GM12878 (cell line): ENCODE results near the gene PTPN14. TPM values are rescaled to one million over a fixed set of nuclear protein-coding genes. Genes with fewer than 3 reads are reported as not detected.

Experiments used
- ATAC-seq: fragments of 200-7000 bp; cut with Tn5 transposase; 3 replicates; pipeline ENCODE4 v1.9.1; 2020; ENCODE audit warnings: mild to moderate bottlenecking, moderate library complexity
- BruUV-seq: library from RNA; stranded (reverse); fragments of 400-500 nt; replicated peaks from 2 replicates; lab custom pipeline; 2021; lab: Mats Ljungman, UMichigan
- CTCF ChIA-PET: fragments of 300-600 bp; sonication (Branson Sonifier 250); formaldehyde crosslinking; extraction: SDS; loops from one replicate; lab custom pipeline; 2021; ENCODE audit warnings: inconsistent platforms; lab: Yijun Ruan, JAX
- POLR2A ChIA-PET: fragments of 350-600 bp; formaldehyde crosslinking; extraction: SDS; loops from one replicate; lab custom pipeline; 2021; ENCODE audit warnings: inconsistent platforms; lab: Charles Lee
- RAD21 ChIA-PET: fragments of 300-600 bp; sonication (Branson Sonifier 250); formaldehyde crosslinking; loops from one replicate; lab custom pipeline; 2023; ENCODE audit warnings: antibody characterized with exemption; ENCODE audit not compliant: unreplicated experiment; lab: Charles Lee
- SMC1A ChIA-PET: fragments of 300-600 bp; sonication (Branson Sonifier 250); formaldehyde crosslinking; loops from one replicate; lab custom pipeline; 2023; ENCODE audit not compliant: unreplicated experiment, uncharacterized antibody; lab: Charles Lee
- DNase-seq: peaks from one replicate; pipeline ENCODE4 v3.0.0-alpha.2; 2011; ENCODE audit warnings: low read depth, low spot score
- FAIRE-seq: peaks from 3 replicates; lab custom pipeline; 2011; peaks lifted over from hg19 to GRCh38; lab: Jason Lieb, UNC
- H2AFZ ChIP-seq: 2 replicates; pipeline ENCODE4 v1.6.0; 2011; ENCODE audit warnings: low read depth, low read length, control low read depth; ENCODE audit not compliant: control insufficient read depth
- H3K27ac ChIP-seq: 2 replicates; pipeline ENCODE4 v1.5.1; 2011; ENCODE audit warnings: control low read depth; ENCODE audit not compliant: control insufficient read depth, insufficient read depth
- H3K27me3 ChIP-seq, 2 experiments: replicated peaks in 1 of 2; 2 replicates each; pipeline versions ENCODE4 v1.6.0 to v1.6.1; 2011; ENCODE audit warnings: low read length in 1 of 2; ENCODE audit not compliant: control insufficient read depth in 2 of 2, insufficient read depth in 2 of 2
- H3K36me3 ChIP-seq, 2 experiments: 2 replicates each; pipeline ENCODE4 v1.5.1; 2011; ENCODE audit warnings: low read length in 1 of 2; ENCODE audit not compliant: control insufficient read depth in 2 of 2, insufficient read depth in 2 of 2
- H3K4me1 ChIP-seq: 2 replicates; pipeline ENCODE4 v1.6.1; 2011; ENCODE audit warnings: mild to moderate bottlenecking, low read length, moderate library complexity, mixed read lengths; ENCODE audit not compliant: control insufficient read depth, insufficient read depth
- H3K4me2 ChIP-seq: 2 replicates; pipeline ENCODE4 v1.6.0; 2011; ENCODE audit warnings: control low read depth; ENCODE audit not compliant: control insufficient read depth, insufficient read depth
- H3K4me3 ChIP-seq: fragments of 200-600 bp; sonication (generic); 2 replicates; pipeline ENCODE4 v1.5.1; 2016
- H3K79me2 ChIP-seq: 2 replicates; pipeline ENCODE4 v1.6.0; 2011; ENCODE audit warnings: low read length; ENCODE audit not compliant: control insufficient read depth, insufficient read depth
- H3K9ac ChIP-seq: 2 replicates; pipeline ENCODE4 v1.8.0; 2011; ENCODE audit warnings: low read length, control low read depth, mixed read lengths; ENCODE audit not compliant: control insufficient read depth, insufficient read depth
- H3K9me3 ChIP-seq: replicated peaks from 3 replicates; pipeline ENCODE4 v1.5.1; 2011; ENCODE audit warnings: mild to moderate bottlenecking, low read length; ENCODE audit not compliant: control insufficient read depth, insufficient read depth
- H4K20me1 ChIP-seq: 2 replicates; pipeline ENCODE4 v1.6.0; 2011; ENCODE audit not compliant: control insufficient read depth, insufficient read depth
- BCLAF1 ChIP-seq: fragments of 450-650 bp; IDR thresholded peaks from 2 replicates; pipeline ENCODE4 v1.6.1; 2017; ENCODE audit warnings: antibody characterized with exemption, mild to moderate bottlenecking, moderate library complexity
- CBFB ChIP-seq: IDR thresholded peaks from 2 replicates; pipeline ENCODE4 v1.6.1; 2016; ENCODE audit warnings: antibody characterized with exemption, low read depth
- HCFC1 ChIP-seq: fragments of 150-350 bp; IDR thresholded peaks from 2 replicates; pipeline ENCODE4 v1.6.1; 2014; ENCODE audit warnings: low read length
- HDGF ChIP-seq: fragments of 450-650 bp; IDR thresholded peaks from 2 replicates; pipeline ENCODE4 v1.6.1; 2016; ENCODE audit warnings: antibody characterized with exemption
- PRDM15 ChIP-seq: fragments of 450-650 bp; formaldehyde crosslinking; IDR thresholded peaks from 2 replicates; pipeline ENCODE4 v1.4.0; 2020; ENCODE audit warnings: mild to moderate bottlenecking, moderate library complexity
- RUNX3 ChIP-seq: IDR thresholded peaks from 2 replicates; pipeline ENCODE4 v1.6.1; 2012; ENCODE audit warnings: low read length, inconsistent platforms
- SIX5 ChIP-seq: IDR thresholded peaks from 2 replicates; pipeline ENCODE4 v1.6.1; 2011; ENCODE audit warnings: mild to moderate bottlenecking, low read depth, low read length, moderate library complexity; ENCODE audit not compliant: severe bottlenecking
- SREBF1 ChIP-seq: IDR thresholded peaks from 2 replicates; pipeline ENCODE4 v1.6.1; 2012; ENCODE audit warnings: mild to moderate bottlenecking, low read length
- SUZ12 ChIP-seq: fragments of 200-600 bp; sonication (generic); IDR thresholded peaks from one replicate; pipeline ENCODE4 v1.6.1; 2018; ENCODE audit warnings: antibody characterized with exemption, mild to moderate bottlenecking; ENCODE audit not compliant: unreplicated experiment
- YY1 ChIP-seq: IDR thresholded peaks from 2 replicates; pipeline ENCODE4 v1.6.1; 2011; ENCODE audit warnings: low read depth, mild to moderate bottlenecking, low read length
- WGBS: methylation state at CpG from one replicate; pipeline ENCODE4 v1.1.6; 2016; ENCODE audit warnings: low lambda C conversion rate; ENCODE audit not compliant: insufficient replicate concordance, insufficient coverage; ENCODE audit errors: missing lambda C conversion rate; 5-methylcytosine and 5-hydroxymethylcytosine counted together
- in situ Hi-C: fragments of 300-500 bp; cut with MboI; formaldehyde crosslinking; loops from 9 replicates; pipeline ENCODE4 v1.14.3; 2018; ENCODE audit warnings: mixed read lengths
- intact Hi-C: fragments of 100-400 bp; cut with micrococcal nuclease; formaldehyde crosslinking; loops from one replicate; pipeline ENCODE4 v1.14.2; 2022; ENCODE audit not compliant: unreplicated experiment
- polyA plus RNA-seq, 11 experiments: library from polyadenylated mRNA; depleted of rRNA in 4 of 11; unstranded in 6 of 11; stranded (reverse) in 5 of 11; fragments of >200 nt; fragmentation: Nextera tagmentation in 4 of 11; fragmentation: Illumina TruSeq in 1 of 11; extraction: Ambion mirVana in 4 of 11; extraction: Trizol in 1 of 11; gene quantifications; 1 replicate in 1 of 11; 2 replicates in 10 of 11; pipeline versions ENCODE4 v1.2.1 to v1.2.3, GENCODE V29; 2011 to 2016; ENCODE audit warnings: inconsistent platforms in 2 of 11, missing spikeins in 2 of 11, low read depth in 1 of 11
- total RNA-seq, 4 experiments: library from RNA; depleted of rRNA in 3 of 4; stranded (reverse); fragments of >200 nt in 3 of 4; fragmentation: Illumina TruSeq in 1 of 4; extraction: Trizol in 1 of 4; gene quantifications; 2 replicates each; pipeline versions ENCODE4 v1.2.1 to v1.2.3, GENCODE V29; 2013 to 2021

The PTPN14 gene
- total and polyA plus RNA-seq, 10 of the 15 experiments (the other 5 are each of a cell fraction or from before 2014, with no cell fraction given): 0.05 to 5.1 (median 0.44) TPM

- in situ Hi-C loops: no loop called here
- Histone ChIP-seq H3K4me2 (no peak overlapping the region), H3K27me3 (no peaks in the 10 kb centered on the region), H3K9me3 (no peaks in the 10 kb centered on the region), H3K4me1 (no peaks in the 10 kb centered on the region), H4K20me1 (no peaks in the 10 kb centered on the region), H3K9ac (no peak overlapping the region), H2AFZ (no peak overlapping the region), H3K27ac (no peak overlapping the region), H3K4me3 (no peak overlapping the region), H3K36me3 (no peaks in the 10 kb centered on the region), H3K79me2 (no peaks in the 10 kb centered on the region)
- FAIRE-seq (no peak), ATAC-seq (no peak), DNase-seq (no peak)
- ChIA-PET POLR2A (no interaction called here), RAD21 (interaction anchor here (1.1 to 1.3 kb wide), 2 partner anchors 9 to 12 kb away, joined by 3 read pairs; no protein-coding TSS in a partner anchor), CTCF (interaction anchor here (1.2 to 2.0 kb wide), 2 partner anchors 17 to 81 kb away, joined by 3 to 6 read pairs; no protein-coding TSS in a partner anchor), SMC1A (interaction anchor here (0.5 to 2.2 kb wide), 6 partner anchors 11 to 1036 kb away, joined by 3 to 11 read pairs (median 3); no protein-coding TSS in a partner anchor)
- TF ChIP-seq SREBF1: no peak
- intact Hi-C loops: no loop called here
- BruUV-seq: no TSS peak
- 72% methylated on average over 4 of the region's 4 CpGs for WGBS
Observed at GRCh38 chr1:214503553-214503952, 47.8 kb downstream of the PTPN14 start.

GRCh38 chr1:214500340-214501055 lies 50.9 kb downstream of the PTPN14 start:
- Histone ChIP-seq H3K9ac (no peak overlapping the region), H3K9me3 (no peaks in the 10 kb centered on the region), H3K4me2 (no peak overlapping the region), H3K36me3 (no peaks in the 10 kb centered on the region), H3K27me3 (no peaks in the 10 kb centered on the region), H4K20me1 (no peaks in the 10 kb centered on the region), H3K4me1 (no peaks in the 10 kb centered on the region), H3K27ac (no peak overlapping the region), H2AFZ (no peak overlapping the region), H3K4me3 (no peak overlapping the region), H3K79me2 (no peaks in the 10 kb centered on the region)
- ATAC-seq (no peak), FAIRE-seq (no peak), DNase-seq (no peak)
- no peak for TF ChIP-seq HDGF
- no peak for TF ChIP-seq CBFB
- TF ChIP-seq PRDM15 (CRISPR knock-in tag): no peak
- TF ChIP-seq YY1: no peak
- no peak for TF ChIP-seq HCFC1
- no peak for TF ChIP-seq SUZ12
- no peak for TF ChIP-seq RUNX3
- TF ChIP-seq SIX5: no peak
- TF ChIP-seq BCLAF1: no peak
- intact Hi-C loops (no loop called here), in situ Hi-C loops (no loop called here)
- BruUV-seq: no TSS peak
- ChIA-PET SMC1A (interaction anchor here (0.7 to 1.2 kb wide), 2 partner anchors 10 to 15 kb away, joined by 3 read pairs; no protein-coding TSS in a partner anchor), POLR2A (no interaction called here), CTCF (interaction anchor here (1.2 kb wide), 1 partner anchor 85 kb away, joined by 3 read pairs; no protein-coding TSS in a partner anchor), RAD21 (no interaction called here)
- WGBS: 43% methylated on average over 4 of the region's 4 CpGs
